Fibroblast of the aortic adventitia (primary cell): ENCODE data around the gene ZNF444. TPM values are rescaled to one million over a fixed set of nuclear protein-coding genes. Genes with fewer than 3 reads are reported as not detected.

Experiments used
- DNase-seq: peaks from one replicate; pipeline ENCODE4 v3.0.0-alpha.2; 2010; ENCODE audit warnings: low read depth
- H3K4me3 ChIP-seq: 2 replicates; pipeline ENCODE4 v1.5.1; 2011; ENCODE audit warnings: low read depth, mild to moderate bottlenecking, control low read depth, low read length, moderate library complexity
- CTCF ChIP-seq: IDR thresholded peaks from 2 replicates; pipeline ENCODE4 v1.5.1; 2011; ENCODE audit warnings: mild to moderate bottlenecking, low read length, control low read depth, inconsistent platforms; ENCODE audit not compliant: insufficient read depth
- total RNA-seq: library from RNA; depleted of rRNA; stranded (reverse); fragments of >200 nt; gene quantifications from 2 replicates; pipeline ENCODE4 v1.2.3, GENCODE V29; 2012; ENCODE audit warnings: low replicate concordance

ZNF444 gene
- total RNA-seq, 1 donor, result 12.9 TPM

GRCh38 chr19:56132316-56132822, 8.7 kb upstream of the ZNF444 start:
- peak overlapping the region; percentile 14 for H3K4me3 ChIP-seq
- DNase-seq, result peak; percentile 82

GRCh38 chr19:56133858-56134653, 7.0 kb upstream of the ZNF444 start:
- DNase-seq, result no peak
- no peak for TF ChIP-seq CTCF
- no peak overlapping the region for H3K4me3 ChIP-seq

More at GRCh38 chr19:56132316-56132822, 8.7 kb upstream of the ZNF444 start:
- no peak for TF ChIP-seq CTCF

- no peak for DNase-seq
- H3K4me3 ChIP-seq, result no peak overlapping the region
- no peak for TF ChIP-seq CTCF
Observed at GRCh38 chr19:56134654-56134921, 6.5 kb upstream of the ZNF444 start.

GRCh38 chr19:56136362-56136761, 4.7 kb upstream of the ZNF444 start:
- no peak for DNase-seq
- no peak overlapping the region for H3K4me3 ChIP-seq
- no peak for TF ChIP-seq CTCF

GRCh38 chr19:56137405-56137804, 3.7 kb upstream of the ZNF444 start:
- H3K4me3 ChIP-seq, result no peak overlapping the region
- no peak for DNase-seq
- no peak for TF ChIP-seq CTCF

- H3K4me3 ChIP-seq, result no peak overlapping the region
- no peak for TF ChIP-seq CTCF
- no peak for DNase-seq
Observed at GRCh38 chr19:56138069-56138468, 3.0 kb upstream of the ZNF444 start.
